Progenitor cell of endocrine pancreas (in vitro differentiated cells): Measurements from ENCODE around the gene OR52L1. TPM values are rescaled to one million over a fixed set of nuclear protein-coding genes. Genes with fewer than 3 reads are reported as not detected.
"Not testable (repeated sequence)": the region's sequence is repeated elsewhere in the genome, so short reads cannot be mapped to it uniquely, and the experiment has no call there.

Experiments
- DNase-seq: peaks from one replicate; pipeline ENCODE4 v3.0.0; 2021; ENCODE audit warnings: low spot score; ENCODE audit not compliant: unreplicated experiment
- H3K27ac Mint-ChIP-seq: 2 replicates; pipeline ENCODE4 v1.8.0; 2021; ENCODE audit warnings: mild to moderate bottlenecking, moderate library complexity, mixed read lengths
- H3K27me3 Mint-ChIP-seq: 2 replicates; pipeline ENCODE4 v1.8.0; 2021; ENCODE audit warnings: mixed read lengths
- H3K36me3 Mint-ChIP-seq: 2 replicates; pipeline ENCODE4 v1.8.0; 2022; ENCODE audit warnings: mixed read lengths; ENCODE audit not compliant: insufficient read depth
- H3K4me1 Mint-ChIP-seq: 2 replicates; pipeline ENCODE4 v1.8.0; 2021; ENCODE audit warnings: low read depth, mixed read lengths
- H3K4me3 Mint-ChIP-seq: 2 replicates; pipeline ENCODE4 v1.8.0; 2021; ENCODE audit warnings: low read depth, mild to moderate bottlenecking, moderate library complexity, mixed read lengths
- H3K9me3 Mint-ChIP-seq: 2 replicates; pipeline ENCODE4 v1.8.0; 2021; ENCODE audit warnings: low read depth, mixed read lengths
- total RNA-seq: library from RNA; stranded (reverse); gene quantifications from 2 replicates; pipeline ENCODE4 v1.2.1, GENCODE V29; 2021
- TF ChIP-seq, protein P1 (sequence below): fragments of 200-600 bp; sonication (generic); IDR thresholded peaks from one replicate; pipeline ENCODE4 v1.5.0; 2021; ENCODE audit warnings: antibody characterized with exemption, mild to moderate bottlenecking; ENCODE audit not compliant: unreplicated experiment

The OR52L1 gene
- total RNA-seq, 1 donor from 2014 or later, result not detected

DNA sequence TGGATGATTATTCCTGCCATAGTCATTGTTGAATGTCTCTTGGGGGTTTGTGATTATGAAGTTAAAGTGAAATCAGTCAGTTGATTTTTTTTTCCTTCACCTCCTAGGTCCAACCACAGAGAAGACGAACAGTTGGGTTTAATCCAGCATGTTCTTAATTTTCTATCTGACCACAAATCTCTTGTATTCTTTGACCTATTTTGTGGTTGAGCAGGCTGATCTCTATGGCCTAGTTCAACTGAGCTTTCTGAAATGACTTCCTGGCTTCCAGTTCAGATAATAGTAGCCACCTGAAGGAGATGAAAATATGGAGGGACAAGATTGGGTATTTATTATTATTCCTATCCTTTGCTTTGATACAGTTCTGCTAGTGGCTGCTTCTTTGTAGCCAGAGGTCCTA is 13.3 kb downstream of the OR52L1 start:
- H3K4me1 Mint-ChIP-seq, result no peaks in the 10 kb centered on the region

DNA sequence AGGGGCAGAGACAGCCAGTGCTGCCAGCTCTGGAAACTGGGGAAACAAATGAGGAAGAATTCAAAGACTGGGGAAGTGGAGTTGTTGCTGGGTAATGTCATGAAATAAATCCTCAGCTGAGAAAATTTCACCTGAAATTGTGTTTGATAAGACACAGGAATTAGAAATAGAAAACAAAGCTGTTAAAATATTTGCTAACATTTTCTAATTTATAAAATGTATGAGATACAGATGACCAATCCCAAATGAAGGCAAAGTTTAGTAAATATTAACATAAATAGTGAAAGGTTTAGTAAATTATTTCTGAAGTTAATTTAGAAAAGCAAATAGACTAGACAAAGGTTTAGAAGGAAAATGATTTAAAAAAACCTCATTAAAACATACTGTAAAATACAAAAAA is 18.4 kb downstream of the OR52L1 start, which contains the start of gene OR56A5:
Gene OR56A5 (minus strand): TSS at position 101 of the 400 bp plus-strand sequence. CDS start 0 bp downstream, at position 101.
- TF ChIP-seq, protein P1, sequence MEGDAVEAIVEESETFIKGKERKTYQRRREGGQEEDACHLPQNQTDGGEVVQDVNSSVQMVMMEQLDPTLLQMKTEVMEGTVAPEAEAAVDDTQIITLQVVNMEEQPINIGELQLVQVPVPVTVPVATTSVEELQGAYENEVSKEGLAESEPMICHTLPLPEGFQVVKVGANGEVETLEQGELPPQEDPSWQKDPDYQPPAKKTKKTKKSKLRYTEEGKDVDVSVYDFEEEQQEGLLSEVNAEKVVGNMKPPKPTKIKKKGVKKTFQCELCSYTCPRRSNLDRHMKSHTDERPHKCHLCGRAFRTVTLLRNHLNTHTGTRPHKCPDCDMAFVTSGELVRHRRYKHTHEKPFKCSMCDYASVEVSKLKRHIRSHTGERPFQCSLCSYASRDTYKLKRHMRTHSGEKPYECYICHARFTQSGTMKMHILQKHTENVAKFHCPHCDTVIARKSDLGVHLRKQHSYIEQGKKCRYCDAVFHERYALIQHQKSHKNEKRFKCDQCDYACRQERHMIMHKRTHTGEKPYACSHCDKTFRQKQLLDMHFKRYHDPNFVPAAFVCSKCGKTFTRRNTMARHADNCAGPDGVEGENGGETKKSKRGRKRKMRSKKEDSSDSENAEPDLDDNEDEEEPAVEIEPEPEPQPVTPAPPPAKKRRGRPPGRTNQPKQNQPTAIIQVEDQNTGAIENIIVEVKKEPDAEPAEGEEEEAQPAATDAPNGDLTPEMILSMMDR, result no peak
- Mint-ChIP-seq H3K27me3 (peaks cover 13% of the 10 kb centered on the region), H3K4me3 (no peak within 1 kb of the TSS), H3K36me3 (no peaks in the 10 kb centered on the region), H3K9me3 (peaks cover 8% of the 10 kb centered on the region), H3K4me1 (no peaks in the 10 kb centered on the region), H3K27ac (no peak within 1 kb of the TSS)
- DNase-seq, result no peak

More for the DNA sequence above, 13.3 kb downstream of the OR52L1 start:
- H3K9me3 Mint-ChIP-seq, result peaks cover 5% of the 10 kb centered on the region
- no peak for DNase-seq
- peaks cover 1% of the 10 kb centered on the region for H3K36me3 Mint-ChIP-seq
- peaks cover 13% of the 10 kb centered on the region for H3K27me3 Mint-ChIP-seq
- TF ChIP-seq, protein P1, result no peak
- H3K27ac Mint-ChIP-seq, result no peak overlapping the region
- no peak overlapping the region for H3K4me3 Mint-ChIP-seq

DNA sequence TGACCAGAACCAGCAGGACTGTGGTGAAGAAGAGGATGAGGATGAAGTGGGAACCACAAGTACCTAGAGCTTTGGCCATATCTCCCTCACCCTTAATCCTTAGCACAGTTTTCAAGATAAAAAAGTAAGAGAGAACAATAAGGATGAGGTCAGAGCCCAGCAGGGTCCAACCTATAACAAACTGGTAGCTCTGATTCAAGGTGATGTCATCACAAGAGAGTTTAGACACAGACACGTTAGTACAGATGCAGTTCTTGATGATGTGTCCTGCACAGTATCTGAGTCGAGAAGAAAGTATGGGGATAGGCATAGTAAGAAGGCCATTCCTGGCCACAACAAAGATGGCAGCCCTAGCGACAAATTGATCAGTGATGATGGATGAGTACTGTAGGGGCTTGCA is 19.1 kb downstream of the OR52L1 start:
- no peak for DNase-seq
- Mint-ChIP-seq H3K4me1 (no peaks in the 10 kb centered on the region), H3K9me3 (peaks cover 15% of the 10 kb centered on the region), H3K4me3 (no peak overlapping the region), H3K27me3 (peaks cover 13% of the 10 kb centered on the region), H3K36me3 (no peaks in the 10 kb centered on the region), H3K27ac (no peak overlapping the region)
- TF ChIP-seq, protein P1, result no peak

DNA sequence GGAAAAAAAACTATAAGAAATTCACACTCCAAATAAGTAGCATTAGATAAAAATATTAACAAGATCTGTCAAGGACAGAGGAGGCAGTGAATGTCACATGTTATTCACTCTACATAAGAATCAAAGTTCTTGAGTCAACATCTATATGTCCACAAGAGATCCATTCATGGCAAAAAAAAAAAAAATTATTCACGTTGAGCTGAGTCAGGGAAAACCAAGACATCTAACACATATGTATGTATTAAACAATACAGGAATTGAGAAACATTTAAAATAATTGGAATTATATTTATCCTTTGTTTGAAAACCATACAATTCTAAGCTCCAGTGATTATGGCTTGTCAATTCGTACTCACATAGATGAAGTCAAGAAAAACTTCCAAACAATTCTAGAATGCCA is 19.8 kb downstream of the OR52L1 start:
- Mint-ChIP-seq H3K27ac (no peak overlapping the region), H3K27me3 (peaks cover 13% of the 10 kb centered on the region), H3K4me3 (no peak overlapping the region), H3K36me3 (no peaks in the 10 kb centered on the region), H3K4me1 (no peaks in the 10 kb centered on the region), H3K9me3 (peaks cover 18% of the 10 kb centered on the region)
- TF ChIP-seq, protein P1, result no peak
- DNase-seq, result no peak

DNA sequence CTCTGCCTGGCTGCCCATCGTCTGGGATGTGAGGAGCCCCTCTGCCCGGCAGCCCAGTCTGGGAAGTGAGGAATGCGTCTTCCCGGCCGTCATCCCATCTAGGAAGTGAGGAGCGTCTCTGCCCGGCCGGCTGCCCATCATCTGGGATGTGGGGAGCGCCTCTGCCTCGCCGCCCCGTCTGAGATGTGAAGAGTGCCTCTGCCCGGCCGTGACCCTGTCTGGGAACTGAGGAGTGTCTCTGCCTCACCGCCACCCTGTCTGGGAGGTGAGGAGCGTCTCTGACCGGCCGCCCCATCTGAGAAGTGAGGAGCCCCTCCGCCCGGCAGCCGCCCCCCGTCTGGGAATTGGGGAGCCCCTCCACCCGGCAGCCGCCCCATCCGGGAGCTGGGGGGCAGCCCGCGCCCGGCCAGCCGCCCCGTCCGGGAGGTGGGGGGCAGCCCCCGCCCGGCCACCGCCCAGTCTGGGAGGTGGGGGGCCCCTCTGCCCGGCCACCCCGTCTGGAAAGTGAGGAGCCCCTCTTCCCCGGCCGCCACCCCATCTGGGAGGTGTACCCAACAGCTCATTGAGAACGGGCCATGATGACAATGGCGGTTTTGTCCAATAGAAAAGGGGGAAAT is 26.0 kb downstream of the OR52L1 start:
- DNase-seq, H3K4me1 Mint-ChIP-seq, H3K27ac Mint-ChIP-seq: not testable (repeated sequence)

DNA sequence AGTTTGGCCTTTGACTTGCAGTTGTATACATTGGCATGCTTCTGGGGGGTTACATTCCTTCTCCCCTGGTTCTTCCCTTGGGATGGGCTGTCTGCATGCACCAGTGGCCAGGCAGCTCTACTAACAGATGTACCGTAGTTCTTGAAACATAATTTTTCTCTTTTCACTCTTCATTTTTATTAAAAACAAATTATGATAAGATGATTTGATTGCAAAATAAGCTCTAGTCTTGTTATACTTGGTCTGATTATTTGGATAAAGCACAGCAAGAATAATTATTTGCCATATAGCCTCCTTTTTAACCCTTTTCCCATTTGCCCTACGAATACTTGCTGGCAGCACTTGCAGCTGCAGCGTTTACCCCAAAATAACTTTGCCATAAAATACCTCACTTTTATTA is 31.2 kb downstream of the OR52L1 start:
- Mint-ChIP-seq H3K9me3 (peaks cover 6% of the 10 kb centered on the region), H3K4me1 (no peaks in the 10 kb centered on the region), H3K27me3 (no peaks in the 10 kb centered on the region), H3K4me3 (no peak overlapping the region), H3K27ac (no peak overlapping the region), H3K36me3 (peaks cover 1% of the 10 kb centered on the region)
- TF ChIP-seq, protein P1, result no peak
- DNase-seq, result no peak

More for the DNA sequence above, 26.0 kb downstream of the OR52L1 start:
- not testable (repeated sequence) for H3K27me3 Mint-ChIP-seq, H3K36me3 Mint-ChIP-seq, H3K4me3 Mint-ChIP-seq
- H3K9me3 Mint-ChIP-seq, result peaks cover 25% of the 10 kb centered on the region
